ENCODE measurements around the gene CRIM1. TPM values are rescaled to one million over a fixed set of nuclear protein-coding genes. Genes with fewer than 3 reads are reported as not detected.

Gene CRIM1
- total and polyA plus RNA-seq, 2 experiments from 2014 or later = 10.5 to 36.4 TPM

DNA sequence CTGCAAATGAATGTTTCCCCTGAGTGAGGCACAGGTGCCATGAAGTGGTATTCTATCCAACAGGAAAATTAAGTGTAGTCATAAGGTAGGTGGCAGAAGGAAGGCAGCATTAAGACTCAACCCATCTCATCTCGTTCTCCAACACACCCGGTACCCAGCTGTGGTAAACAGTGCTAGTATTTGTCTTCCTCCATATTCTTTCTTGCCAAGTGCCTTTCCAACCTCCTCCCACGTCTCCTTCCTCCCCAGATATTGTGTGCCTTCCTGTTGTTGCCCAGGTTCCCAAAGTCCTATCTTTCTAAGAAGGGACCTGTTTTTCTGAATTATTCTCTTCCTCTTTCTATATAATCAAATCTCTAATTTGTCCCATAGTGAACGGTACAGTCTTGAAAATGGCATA is 83.5 kb downstream of the CRIM1 start (continued):
- TF ChIP-seq, protein P1, sequence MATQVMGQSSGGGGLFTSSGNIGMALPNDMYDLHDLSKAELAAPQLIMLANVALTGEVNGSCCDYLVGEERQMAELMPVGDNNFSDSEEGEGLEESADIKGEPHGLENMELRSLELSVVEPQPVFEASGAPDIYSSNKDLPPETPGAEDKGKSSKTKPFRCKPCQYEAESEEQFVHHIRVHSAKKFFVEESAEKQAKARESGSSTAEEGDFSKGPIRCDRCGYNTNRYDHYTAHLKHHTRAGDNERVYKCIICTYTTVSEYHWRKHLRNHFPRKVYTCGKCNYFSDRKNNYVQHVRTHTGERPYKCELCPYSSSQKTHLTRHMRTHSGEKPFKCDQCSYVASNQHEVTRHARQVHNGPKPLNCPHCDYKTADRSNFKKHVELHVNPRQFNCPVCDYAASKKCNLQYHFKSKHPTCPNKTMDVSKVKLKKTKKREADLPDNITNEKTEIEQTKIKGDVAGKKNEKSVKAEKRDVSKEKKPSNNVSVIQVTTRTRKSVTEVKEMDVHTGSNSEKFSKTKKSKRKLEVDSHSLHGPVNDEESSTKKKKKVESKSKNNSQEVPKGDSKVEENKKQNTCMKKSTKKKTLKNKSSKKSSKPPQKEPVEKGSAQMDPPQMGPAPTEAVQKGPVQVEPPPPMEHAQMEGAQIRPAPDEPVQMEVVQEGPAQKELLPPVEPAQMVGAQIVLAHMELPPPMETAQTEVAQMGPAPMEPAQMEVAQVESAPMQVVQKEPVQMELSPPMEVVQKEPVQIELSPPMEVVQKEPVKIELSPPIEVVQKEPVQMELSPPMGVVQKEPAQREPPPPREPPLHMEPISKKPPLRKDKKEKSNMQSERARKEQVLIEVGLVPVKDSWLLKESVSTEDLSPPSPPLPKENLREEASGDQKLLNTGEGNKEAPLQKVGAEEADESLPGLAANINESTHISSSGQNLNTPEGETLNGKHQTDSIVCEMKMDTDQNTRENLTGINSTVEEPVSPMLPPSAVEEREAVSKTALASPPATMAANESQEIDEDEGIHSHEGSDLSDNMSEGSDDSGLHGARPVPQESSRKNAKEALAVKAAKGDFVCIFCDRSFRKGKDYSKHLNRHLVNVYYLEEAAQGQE (IDR thresholded peaks at IDR 0.05; ENCODE audit: unreplicated experiment) = no peak

- Histone ChIP-seq H4K20me1 (replicated peaks; ENCODE audit: insufficient read depth) (peaks cover 26% of the 10 kb centered on the region), H2AFZ (no peak overlapping the region), H3K27ac (ENCODE audit: low read depth) (no peak overlapping the region), H3F3A (replicated peaks; ENCODE audit: low read depth) (no peaks in the 10 kb centered on the region), H3K9me2 (ENCODE audit: insufficient read depth) (peaks cover 3% of the 10 kb centered on the region; the same call in 1 of the 2 replicates), H3K4me2 (no peak overlapping the region), H3K79me2 (replicated peaks; ENCODE audit: insufficient read depth) (peaks cover 52% of the 10 kb centered on the region), H3K4me1 (ENCODE audit: insufficient read depth) (peaks cover 7% of the 10 kb centered on the region; the same call in 1 of the 2 replicates), H3K4me3 (no peak overlapping the region), H3K27me3 (ENCODE audit: insufficient read depth) (no peaks in the 10 kb centered on the region), H3K36me3 (ENCODE audit: insufficient read depth) (0 out of 2 replicates have a peak, but pooled peaks cover 7% of the 10 kb centered on the region)
- DNase-seq (ENCODE audit: low spot score) = no peak
- Mint-ChIP-seq H3K27me3 (ENCODE audit: insufficient read depth, low read depth, poor library complexity) (peaks cover 4% of the 10 kb centered on the region), H3K4me3 (no peak overlapping the region), H3K9me3 (no peaks in the 10 kb centered on the region), H3K27ac (peak overlapping the region; percentile 42; the same call in 1 of the 2 replicates), H3K4me1 (peaks cover 17% of the 10 kb centered on the region), H3K36me3 (ENCODE audit: low read depth) (peaks cover 44% of the 10 kb centered on the region)
- no peak for ATAC-seq
- TF ChIP-seq NANOG (IDR thresholded peaks at IDR 0.05; ENCODE audit: borderline replicate concordance) (no peak), POLR2AphosphoS5 (IDR thresholded peaks at IDR 0.05; ENCODE audit: low read depth) (no peak), ZNF114 (CRISPR knock-in tag; IDR thresholded peaks at IDR 0.05) (no peak), EZH2phosphoT487 (IDR thresholded peaks at IDR 0.05; ENCODE audit: unreplicated experiment) (no peak), ZNF462 (CRISPR knock-in tag; IDR thresholded peaks at IDR 0.05) (no peak), EZH2 (IDR thresholded peaks at IDR 0.05; ENCODE audit: low read depth, unreplicated experiment) (no peak), CREB1 (CRISPR knock-in tag; IDR thresholded peaks at IDR 0.05; ENCODE audit: low read depth) (no peak), ETS1 (IDR thresholded peaks at IDR 0.05) (no peak), JUNB (IDR thresholded peaks at IDR 0.05; ENCODE audit: unreplicated experiment) (no peak)
- TF ChIP-seq, protein P2, sequence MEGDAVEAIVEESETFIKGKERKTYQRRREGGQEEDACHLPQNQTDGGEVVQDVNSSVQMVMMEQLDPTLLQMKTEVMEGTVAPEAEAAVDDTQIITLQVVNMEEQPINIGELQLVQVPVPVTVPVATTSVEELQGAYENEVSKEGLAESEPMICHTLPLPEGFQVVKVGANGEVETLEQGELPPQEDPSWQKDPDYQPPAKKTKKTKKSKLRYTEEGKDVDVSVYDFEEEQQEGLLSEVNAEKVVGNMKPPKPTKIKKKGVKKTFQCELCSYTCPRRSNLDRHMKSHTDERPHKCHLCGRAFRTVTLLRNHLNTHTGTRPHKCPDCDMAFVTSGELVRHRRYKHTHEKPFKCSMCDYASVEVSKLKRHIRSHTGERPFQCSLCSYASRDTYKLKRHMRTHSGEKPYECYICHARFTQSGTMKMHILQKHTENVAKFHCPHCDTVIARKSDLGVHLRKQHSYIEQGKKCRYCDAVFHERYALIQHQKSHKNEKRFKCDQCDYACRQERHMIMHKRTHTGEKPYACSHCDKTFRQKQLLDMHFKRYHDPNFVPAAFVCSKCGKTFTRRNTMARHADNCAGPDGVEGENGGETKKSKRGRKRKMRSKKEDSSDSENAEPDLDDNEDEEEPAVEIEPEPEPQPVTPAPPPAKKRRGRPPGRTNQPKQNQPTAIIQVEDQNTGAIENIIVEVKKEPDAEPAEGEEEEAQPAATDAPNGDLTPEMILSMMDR (conservative IDR thresholded peaks at IDR 0.05; ENCODE audit: low read depth in 2 of 2) = no peak
Measured at GRCh38 chr2:36441065-36441625, 85.6 kb downstream of the CRIM1 start.
